ENCODE results near the gene KATNAL2.

KATNAL2 gene, protein sequence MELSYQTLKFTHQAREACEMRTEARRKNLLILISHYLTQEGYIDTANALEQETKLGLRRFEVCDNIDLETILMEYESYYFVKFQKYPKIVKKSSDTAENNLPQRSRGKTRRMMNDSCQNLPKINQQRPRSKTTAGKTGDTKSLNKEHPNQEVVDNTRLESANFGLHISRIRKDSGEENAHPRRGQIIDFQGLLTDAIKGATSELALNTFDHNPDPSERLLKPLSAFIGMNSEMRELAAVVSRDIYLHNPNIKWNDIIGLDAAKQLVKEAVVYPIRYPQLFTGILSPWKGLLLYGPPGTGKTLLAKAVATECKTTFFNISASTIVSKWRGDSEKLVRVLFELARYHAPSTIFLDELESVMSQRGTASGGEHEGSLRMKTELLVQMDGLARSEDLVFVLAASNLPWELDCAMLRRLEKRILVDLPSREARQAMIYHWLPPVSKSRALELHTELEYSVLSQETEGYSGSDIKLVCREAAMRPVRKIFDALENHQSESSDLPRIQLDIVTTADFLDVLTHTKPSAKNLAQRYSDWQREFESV

DNA sequence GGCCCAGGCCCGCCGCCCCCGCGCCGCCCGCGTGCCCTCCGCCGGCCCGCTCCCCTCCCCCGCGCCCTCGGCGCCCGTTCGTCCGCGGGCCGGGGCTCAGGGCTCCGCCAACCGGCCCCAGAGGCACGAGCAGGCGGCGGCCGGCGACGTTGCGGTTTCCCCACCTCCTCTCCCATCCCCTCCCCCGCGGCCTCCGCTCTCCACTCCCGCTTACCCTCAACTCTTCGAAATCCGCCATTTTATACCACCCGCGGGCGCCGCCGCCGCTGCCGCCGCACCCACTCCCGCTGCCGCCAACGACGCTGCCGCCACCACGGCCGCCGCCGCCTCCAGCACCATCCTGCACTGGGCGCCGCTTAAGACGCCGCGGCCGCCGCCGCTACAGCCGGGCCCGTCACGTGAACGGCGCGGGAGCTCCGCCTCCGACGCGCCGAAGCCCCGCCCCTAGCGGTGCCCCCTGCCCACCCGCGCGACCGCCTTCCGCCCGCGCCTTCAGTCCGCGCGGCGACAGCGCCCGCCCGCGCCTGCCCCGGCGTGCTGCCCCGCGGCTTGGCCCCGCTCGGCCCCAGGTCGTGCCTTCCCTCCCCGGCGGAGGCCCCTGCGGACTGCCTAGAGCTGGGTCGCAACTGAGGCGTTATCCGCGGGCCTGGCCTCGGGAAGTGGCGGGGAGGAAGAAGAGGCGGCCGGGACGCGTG, at the start of gene KATNAL2, which contains the start of gene PIAS2:
TSS of gene KATNAL2 (plus strand) at position 495 of the 695 bp plus-strand sequence. CDS start 29,271 bp downstream, outside the sequence.
TSS of gene PIAS2 (minus strand) at position 400 of the 695 bp plus-strand sequence. CDS start at position 238, 162 bp downstream.
- peak; percentile 80 for DNase-seq

DNA sequence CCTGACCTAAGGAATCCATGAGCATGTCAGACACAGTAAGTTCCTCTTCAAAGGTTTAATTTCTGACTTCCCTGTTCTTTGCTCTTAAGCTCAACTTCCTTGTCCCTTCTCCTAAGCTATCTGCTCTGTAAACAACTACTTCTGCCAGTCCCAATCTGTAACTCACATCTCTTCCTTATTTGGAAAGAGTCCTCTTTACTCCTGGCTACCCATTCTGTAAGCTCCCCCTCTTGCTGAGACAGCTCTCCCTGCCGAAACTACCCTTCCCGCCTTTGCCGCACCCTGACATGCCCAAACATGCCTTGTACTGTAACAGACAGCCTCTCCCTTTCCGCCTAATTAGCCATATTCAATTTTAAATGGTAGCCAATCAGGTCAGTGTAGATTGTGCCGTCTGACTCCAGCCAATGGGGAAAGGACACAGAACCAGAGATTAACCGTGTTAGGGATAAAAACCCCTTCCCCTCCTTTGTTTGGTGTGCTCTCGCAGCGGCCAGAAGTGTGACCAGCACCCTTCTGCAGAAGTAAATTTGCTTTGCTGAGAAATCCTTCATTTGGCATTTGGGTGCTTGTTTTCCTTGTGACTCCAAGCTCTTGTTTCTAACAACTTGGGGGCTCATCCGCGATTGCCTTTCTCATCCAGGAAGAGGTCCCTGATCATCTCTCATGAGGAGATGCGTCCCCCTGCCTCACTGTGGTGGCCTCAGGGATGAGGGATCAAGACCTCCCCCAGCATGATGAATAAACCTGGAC, 49.1 kb upstream of the KATNAL2 start:
- DNase-seq, result no peak

DNA sequence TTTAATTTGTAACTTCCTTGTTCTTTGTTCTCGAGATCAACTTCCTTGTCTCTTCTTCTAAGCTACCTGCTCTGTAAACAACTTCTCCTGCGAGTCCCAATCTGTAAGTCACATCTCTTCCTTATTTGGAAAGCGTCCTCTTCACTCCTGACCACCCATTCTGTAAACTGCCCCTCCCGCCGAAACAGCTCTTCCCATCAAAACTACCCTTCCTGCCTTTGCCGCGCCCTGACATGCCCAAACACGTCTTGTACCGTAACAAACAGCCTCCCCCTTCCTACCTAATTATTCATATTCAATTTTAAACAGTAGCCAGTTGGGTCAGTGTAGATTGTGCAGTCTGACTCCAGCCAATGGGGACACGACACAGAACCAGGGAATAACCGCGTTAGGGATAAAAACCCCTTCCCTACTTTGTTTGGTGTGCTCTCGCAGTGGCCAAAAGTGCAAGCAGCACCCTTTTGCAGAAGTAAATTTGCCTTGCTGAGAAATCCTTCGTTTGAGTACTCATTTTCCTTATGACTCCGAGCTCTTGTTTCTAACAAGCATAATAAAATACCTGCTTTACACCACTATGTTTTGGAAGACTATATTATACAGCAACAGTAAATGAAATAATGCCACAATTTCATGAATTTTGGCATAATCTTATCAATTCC, 39.9 kb upstream of the KATNAL2 start:
- DNase-seq, result no peak

DNA sequence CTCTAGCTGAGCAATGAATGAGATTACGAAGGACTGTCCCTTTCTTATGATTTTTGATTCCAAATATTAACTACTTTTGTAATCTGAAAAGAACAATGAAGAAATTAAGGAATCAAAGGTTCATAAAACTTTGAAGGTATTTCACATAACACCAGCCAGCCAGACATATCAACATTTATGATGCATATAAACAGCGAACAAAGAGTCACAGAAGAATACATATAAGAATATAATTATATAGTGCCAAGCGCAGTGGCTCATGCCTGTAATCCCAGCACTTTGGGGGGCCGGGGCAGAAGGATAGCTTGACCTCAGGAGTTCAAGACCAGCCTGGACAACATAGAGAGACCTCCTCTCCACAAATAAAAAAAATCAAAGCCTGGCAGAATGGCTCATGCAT, 34.2 kb upstream of the KATNAL2 start:
- DNase-seq, result no peak

DNA sequence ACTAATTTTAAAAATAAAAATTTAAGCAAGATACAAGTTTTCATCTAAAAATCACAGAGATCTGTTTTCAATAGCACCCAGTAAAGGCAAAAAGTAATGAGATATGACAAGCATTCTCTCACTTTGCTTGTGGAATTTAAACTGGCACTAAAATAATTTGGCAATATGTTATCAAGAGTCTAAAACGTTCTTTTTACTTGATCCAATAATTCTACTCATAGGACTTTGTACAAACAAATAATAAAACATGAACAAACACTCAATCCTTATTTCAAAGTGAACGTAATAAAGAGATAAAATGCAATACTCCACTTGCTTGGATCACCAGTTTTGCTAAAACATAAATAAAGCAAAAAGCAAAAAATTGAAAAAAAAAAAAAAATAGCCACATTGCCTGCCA, 30.5 kb upstream of the KATNAL2 start:
- DNase-seq, result no peak

DNA sequence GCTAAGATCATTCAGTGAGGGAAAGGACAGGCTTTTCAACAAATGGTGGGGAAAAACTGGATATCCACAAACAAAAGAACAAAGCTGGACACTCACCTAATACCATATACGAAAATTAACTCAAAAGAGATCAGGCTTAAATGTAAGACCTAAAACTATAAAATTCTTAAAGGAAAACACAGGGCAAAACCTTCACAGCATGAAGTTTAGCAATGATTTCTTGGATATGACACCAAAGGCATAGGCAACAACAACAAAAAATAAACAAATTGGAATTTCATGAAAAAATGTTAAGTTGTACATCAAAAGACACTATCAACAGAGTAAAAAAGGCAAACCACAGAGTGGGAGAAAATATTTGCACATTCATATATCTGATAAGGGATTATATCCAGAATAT, 28.4 kb upstream of the KATNAL2 start:
- DNase-seq, result no peak

DNA sequence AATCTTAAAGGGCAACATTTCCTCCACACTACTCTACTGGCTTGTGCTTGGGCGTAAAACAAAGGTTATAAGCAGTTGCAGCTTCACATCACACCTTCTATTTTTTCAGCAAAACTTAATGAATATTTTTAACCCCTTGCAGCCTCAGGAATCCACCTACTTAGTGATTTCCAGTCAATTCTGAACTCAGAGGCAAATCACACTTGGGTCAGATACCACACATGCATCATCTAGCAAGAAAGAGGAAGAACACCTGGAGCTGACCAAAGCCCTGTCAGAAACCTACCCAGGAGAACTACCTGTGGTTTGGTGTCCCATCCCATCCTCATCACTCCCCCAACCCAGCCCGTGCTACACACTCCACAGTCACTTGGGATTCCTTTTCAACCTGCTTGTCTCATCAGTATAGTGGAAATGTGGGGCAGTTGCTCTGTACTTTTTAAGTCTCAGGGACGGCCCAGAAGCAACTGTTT, 25.6 kb upstream of the KATNAL2 start:
- DNase-seq, result no peak

DNA sequence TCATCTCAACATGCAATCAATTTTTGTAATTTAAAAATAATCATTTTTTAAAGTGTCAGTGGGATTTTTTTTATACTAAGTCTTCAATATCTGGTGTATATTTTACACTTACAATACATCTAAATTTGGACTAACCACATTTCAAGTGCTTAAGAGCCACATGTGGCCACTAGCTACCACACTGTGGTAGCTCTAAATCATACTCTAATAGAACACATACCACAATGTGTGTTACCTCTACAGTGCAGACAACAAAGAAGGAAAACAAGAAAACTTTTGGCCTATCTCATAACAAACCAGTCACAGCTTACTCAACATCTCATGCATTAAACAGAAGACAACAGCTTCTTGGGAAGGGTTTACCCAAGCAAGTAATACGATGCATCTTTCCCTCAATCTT, 24.6 kb upstream of the KATNAL2 start:
- DNase-seq, result no peak

DNA sequence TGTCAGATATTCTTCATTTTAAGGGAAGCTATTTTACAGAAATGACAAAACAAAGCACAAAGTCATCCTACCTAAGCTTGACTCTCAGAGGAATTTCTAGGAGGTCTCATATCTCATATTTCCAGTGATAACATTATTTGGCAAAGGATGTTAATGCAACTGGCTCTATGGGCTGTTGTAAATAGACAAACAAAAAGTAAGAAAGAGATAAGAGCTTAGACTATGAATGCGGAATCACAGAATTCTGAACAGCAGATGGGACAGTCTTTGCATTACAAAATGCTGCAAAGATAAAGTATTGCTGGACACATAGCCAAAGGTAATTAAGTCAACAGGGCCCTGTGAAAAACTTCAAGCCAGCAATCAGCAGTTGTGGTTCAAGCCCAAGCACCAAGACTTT, 24.0 kb upstream of the KATNAL2 start:
- DNase-seq, result peak; percentile 34

DNA sequence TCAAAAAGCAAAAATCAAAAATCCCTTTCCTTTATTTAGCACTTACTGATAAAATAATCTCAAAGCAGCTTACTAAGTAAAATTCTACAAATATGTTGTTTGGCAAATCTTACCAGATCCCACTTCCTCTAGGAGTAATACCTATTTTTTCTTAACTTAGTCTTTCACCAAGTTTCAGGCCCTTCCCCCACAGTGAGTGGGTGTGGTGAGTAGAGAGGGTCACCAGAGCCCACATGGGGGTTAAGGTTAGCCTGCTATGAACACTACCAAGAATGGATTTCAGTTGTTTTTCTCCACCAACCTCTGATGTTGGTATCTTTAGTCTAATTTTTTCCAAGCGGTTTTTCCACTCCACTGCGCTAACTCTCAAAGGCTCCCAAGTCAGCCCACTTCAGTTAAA, 23.3 kb upstream of the KATNAL2 start:
- no peak for DNase-seq

DNA sequence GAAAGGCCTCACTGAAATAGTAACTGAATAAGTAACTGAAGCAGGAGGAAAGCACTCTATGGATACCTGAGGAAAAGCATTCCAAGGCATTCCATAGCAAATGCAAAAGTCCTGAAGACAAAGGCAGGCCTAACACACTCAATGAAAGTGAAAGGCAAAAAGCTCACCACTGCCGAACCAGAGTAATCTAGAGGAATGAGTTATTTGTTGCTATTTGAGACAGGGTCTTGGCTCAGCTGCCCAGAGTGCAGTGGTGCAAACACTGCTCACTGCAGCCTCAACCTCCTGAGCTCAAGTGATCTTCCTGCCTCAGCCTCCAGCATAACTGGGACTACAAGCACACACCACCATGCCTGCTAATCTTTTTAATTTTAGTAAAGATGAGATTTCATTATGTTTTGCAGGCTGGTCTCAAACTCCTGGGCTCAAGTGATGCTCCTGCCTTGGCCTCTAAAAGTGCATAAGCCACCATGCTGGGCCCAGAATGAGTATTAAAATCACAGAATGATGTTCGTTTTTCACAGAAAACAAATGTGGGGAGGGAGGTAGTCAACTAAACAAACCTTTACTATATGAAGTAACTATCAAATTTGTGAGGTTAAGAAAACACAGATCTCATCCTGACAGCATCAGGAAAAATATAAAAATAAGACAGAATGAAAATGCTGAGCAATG, 18.0 kb upstream of the KATNAL2 start:
- no peak for DNase-seq

DNA sequence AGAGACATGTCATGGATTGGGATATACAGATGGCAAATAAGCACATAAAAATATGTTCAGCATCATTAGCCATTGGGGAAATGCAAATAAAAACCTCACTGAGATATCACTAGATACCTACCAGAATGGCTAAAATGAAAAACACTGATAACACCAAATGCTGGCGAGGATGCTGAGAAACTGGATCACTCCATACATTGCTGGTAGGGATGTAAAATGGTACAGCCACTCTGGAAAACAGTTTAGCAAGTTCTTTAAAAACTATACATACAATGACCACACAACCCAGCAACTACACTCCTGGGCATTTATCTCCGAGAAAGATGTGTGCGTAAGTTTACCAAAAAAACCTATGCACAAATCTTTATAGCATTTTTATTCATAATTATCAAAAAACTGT, 14.0 kb upstream of the KATNAL2 start:
- no peak for DNase-seq

DNA sequence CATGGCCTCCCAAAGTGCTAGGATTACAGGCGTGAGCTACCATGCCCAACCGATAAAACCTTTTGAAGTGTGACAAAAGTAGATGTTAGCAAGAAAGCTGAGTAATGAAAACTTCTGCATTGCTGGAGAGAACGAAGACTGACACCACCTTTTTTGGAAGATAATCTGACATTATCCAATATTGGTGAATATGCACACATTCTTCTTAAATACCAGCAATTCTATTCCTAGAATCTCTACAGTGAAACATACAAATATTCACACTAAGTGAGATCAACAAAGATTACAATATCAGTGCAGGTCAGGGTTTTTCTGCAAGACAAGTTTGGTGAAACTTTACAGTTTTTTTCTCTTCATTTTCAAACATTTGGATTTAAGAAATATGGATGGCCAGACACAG, 7.9 kb upstream of the KATNAL2 start:
- no peak for DNase-seq

DNA sequence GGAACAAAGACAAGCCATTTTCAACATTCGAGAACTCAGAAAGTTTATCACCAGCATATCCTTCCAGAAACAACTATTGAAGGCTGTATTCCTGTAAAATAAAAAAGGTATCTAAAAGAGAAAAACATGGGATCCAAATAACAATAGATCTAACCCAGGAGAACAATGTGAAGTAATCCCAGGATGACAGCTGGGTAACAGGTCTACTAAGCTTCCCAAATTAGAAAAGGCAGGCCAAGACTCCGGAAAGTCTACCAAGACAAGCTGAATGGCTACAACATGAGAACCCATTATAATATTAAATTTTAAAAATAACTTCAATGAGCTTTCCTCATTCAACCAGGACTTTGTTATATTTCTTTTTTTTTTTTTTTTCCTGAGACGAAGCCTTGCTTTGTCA, 6.5 kb upstream of the KATNAL2 start:
- no peak for DNase-seq

DNA sequence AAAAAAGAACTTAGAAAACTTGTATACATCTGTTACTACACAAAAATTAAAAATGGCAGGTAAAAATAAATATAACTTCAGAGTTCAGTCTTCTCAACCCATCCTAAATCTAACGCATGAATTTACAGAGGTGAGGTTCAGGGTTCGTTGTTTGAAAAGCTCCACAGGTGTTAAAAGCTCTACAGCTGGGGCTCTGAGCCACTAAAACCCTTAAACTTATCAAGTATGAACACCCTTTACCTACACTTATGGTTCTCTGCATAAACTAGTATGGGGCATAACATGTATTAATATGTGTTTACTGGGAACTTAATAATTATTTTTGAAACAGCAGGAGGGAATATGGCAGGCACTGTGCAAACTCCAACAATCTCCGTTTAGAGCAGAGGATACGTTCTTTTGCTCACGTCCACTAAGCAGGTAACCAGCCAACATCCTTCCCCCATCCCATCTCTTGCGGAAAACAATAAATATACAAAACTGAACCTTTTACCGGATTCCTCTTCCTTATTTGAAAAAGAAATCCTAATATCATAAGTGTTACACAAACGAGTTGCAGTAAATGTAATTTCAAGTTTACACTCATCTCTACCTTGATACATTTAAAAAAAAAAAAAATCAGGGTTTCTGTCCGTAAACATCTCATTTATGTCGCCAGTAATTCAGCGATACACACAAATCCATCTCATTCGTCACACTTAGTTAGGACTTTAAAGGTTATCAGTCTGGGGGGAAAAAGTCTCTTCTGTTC, 1.4 kb upstream of the KATNAL2 start:
- no peak for DNase-seq

DNA sequence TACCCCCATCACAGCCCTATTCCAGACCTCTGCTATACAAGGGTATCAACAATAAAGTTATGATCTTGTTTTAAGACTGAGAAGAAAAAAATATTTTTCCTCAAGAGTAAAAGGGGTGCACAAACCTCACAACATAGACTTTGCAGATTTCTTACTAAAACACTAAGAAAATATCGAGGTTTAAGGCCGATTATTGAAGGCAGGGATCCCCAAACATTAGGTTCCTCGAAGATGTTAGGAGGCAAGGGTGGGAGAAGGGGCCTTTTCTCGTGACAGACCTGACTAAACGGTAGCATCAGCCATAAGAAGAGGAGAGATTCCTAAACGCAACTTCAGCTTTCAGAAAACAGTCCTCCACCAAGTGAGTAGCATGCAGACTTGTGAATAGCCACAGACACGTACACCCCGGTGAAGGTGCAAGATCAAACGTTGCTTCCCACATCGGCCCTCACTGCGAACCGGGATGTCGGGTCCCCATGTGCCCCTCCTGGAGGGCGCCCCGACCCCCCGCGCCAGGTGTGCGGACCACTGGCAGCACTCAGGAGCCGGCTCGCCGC, 773 bp upstream of the KATNAL2 start:
- peak; percentile 45 for DNase-seq

DNA sequence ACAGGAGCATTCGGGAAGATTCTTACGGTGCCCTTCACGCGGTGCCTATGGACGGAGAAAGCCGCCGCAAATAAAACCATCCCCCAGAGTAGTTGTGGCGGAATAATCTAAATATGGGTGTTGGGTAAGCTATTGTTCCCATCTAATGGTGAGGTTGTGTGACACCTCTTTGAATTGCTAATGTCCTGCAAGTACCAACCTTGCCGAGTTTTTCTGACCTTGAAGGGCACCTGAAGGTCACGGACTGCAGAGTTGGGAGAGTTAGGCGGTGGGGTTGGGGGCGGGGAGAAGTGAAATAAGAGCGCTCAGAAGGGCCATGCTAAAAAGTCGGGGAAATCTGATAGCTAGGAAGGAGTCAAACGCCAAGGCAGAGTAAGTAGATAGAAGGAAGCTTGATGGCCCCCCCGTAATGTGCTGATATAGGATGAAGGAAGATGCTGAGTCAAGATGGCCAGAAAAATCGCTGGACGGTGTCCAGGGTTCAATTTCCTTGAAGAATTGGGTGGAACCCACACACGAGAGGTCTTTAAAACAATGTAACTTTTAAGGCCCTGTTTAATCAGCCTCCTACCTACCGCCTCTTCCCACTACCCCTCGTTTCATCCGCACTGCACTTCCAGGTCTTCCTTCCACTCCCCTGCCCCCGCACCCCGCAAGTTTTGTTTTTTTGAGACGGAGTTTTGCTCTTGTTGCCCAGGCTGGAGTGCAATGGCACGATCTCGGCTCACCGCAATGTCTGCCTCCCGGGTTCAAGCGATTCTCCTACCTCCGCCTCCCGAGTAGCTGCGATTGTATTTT, 600 bp downstream of the KATNAL2 start:
- peak; percentile 82 for DNase-seq

DNA sequence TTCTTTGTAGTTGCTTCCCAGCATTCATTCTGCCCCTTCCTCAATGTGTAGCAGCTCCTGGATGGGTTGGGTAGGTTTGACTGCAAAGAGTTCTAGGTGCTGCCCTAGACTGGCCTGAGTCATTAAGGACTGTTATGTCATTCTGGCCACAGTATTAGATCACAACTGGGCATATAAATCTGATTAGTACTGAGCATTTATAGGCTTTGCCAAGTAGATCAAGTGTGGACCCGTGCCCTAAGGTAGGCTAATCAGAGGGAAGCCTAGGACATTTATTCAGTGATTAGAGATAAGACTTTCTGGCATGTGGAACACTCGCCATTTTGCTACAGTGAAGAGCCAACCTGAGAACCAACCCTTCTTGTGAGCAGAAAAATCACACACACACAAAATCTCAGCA, 2.7 kb downstream of the KATNAL2 start:
- DNase-seq, result no peak

DNA sequence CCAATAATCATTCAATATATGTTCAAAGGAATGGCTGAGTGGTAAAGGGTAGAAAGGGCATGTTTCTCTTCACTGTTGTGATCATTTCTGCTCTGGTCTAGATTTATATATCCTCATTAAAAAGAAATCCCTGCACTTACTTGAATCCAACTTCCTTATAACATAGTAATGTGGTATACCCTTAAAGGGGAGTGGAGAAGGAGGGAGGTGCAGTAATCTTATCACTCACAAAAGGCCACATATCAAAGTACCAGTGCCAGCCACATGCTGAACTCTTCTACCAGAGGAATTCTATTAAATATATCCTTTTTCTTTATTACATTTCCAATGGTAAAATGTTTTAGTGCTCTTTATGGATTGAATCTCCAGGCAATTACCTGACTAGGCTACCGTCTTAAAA, 3.3 kb downstream of the KATNAL2 start:
- DNase-seq, result peak; percentile 26
